ENCODE data around the gene SLC25A33. TPM values are rescaled to one million over a fixed set of nuclear protein-coding genes. Genes with fewer than 3 reads are reported as not detected.

The SLC25A33 gene
- total and polyA plus RNA-seq, 7 experiments from 2014 or later, result 2.5 to 8.0 (median 5.3) TPM

GRCh38 chr1:9605946-9606455 is 66.7 kb downstream of the SLC25A33 start:
- POLR2A ChIA-PET, result no interaction called here
- intact Hi-C loops (cut with micrococcal nuclease), result no loop called here
- H3K4me1 ChIP-seq (ENCODE audit: control insufficient read depth in 2 of 2, insufficient read depth in 2 of 2, low read length in 2 of 2), result no peaks in the 10 kb centered on the region
- CTCF ChIA-PET, result no interaction called here
- ATAC-seq (no peak), DNase-seq (no peak)
- no peaks in the 10 kb centered on the region for H3K9me3 ChIP-seq (ENCODE audit: control insufficient read depth in 2 of 3, low read length in 3 of 3)
- no peaks in the 10 kb centered on the region for H3K4me1 Mint-ChIP-seq
- H3K27ac Mint-ChIP-seq, result no peak overlapping the region
- no peak overlapping the region for H3K4me3 Mint-ChIP-seq
- no peak overlapping the region for H3K4me3 ChIP-seq (ENCODE audit: low read length)
- H3K27me3 Mint-ChIP-seq, result no peaks in the 10 kb centered on the region
- peaks cover 0 to 11% (median 0%) of the 10 kb centered on the region in 5 donors for H3K36me3 Mint-ChIP-seq
- H3K27me3 ChIP-seq (ENCODE audit: control insufficient read depth in 2 of 2, insufficient read depth in 2 of 2, low read length in 2 of 2), result no peaks in the 10 kb centered on the region
- H3K27ac ChIP-seq (ENCODE audit: low read depth, low read length), result no peak overlapping the region
- H3K36me3 ChIP-seq (ENCODE audit: control insufficient read depth in 2 of 3, insufficient read depth in 3 of 3, low read length in 3 of 3), result peaks cover 0 to 62% (median 0%) of the 10 kb centered on the region in 3 experiments
- no peaks in the 10 kb centered on the region for H3K9me3 Mint-ChIP-seq

- no peaks in the 10 kb centered on the region for H3K27me3 Mint-ChIP-seq
- no peaks in the 10 kb centered on the region for H3K27me3 ChIP-seq (ENCODE audit: control insufficient read depth in 2 of 2, insufficient read depth in 2 of 2, low read length in 2 of 2)
- DNase-seq (no peak), ATAC-seq (no peak)
- no peak overlapping the region for H3K4me3 Mint-ChIP-seq
- intact Hi-C loops (cut with micrococcal nuclease), result no loop called here
- H3K36me3 ChIP-seq (ENCODE audit: control insufficient read depth in 2 of 3, insufficient read depth in 3 of 3, low read length in 3 of 3), result peaks cover 0 to 57% (median 0%) of the 10 kb centered on the region in 3 experiments
- no peaks in the 10 kb centered on the region for H3K9me3 ChIP-seq (ENCODE audit: control insufficient read depth in 2 of 3, low read length in 3 of 3)
- ChIA-PET POLR2A (no interaction called here), CTCF (no interaction called here)
- no peaks in the 10 kb centered on the region for H3K9me3 Mint-ChIP-seq
- H3K4me1 ChIP-seq (ENCODE audit: control insufficient read depth in 2 of 2, insufficient read depth in 2 of 2, low read length in 2 of 2), result no peaks in the 10 kb centered on the region
- no peak overlapping the region for H3K27ac Mint-ChIP-seq
- no peak overlapping the region for H3K27ac ChIP-seq (ENCODE audit: low read depth, low read length)
- H3K4me3 ChIP-seq (ENCODE audit: low read length), result no peak overlapping the region
- peaks cover 0 to 11% (median 0%) of the 10 kb centered on the region in 5 donors for H3K36me3 Mint-ChIP-seq
- H3K4me1 Mint-ChIP-seq, result no peaks in the 10 kb centered on the region
Observed at GRCh38 chr1:9606458-9606857, 67.2 kb downstream of the SLC25A33 start.

GRCh38 chr1:9606948-9607347 is 67.7 kb downstream of the SLC25A33 start:
- Histone ChIP-seq H3K9me3 (ENCODE audit: control insufficient read depth in 2 of 3, low read length in 3 of 3) (no peaks in the 10 kb centered on the region), H3K36me3 (ENCODE audit: control insufficient read depth in 2 of 3, insufficient read depth in 3 of 3, low read length in 3 of 3) (peaks cover 0 to 56% (median 0%) of the 10 kb centered on the region in 3 experiments), H3K4me1 (ENCODE audit: control insufficient read depth in 2 of 2, insufficient read depth in 2 of 2, low read length in 2 of 2) (no peaks in the 10 kb centered on the region), H3K27me3 (ENCODE audit: control insufficient read depth in 2 of 2, insufficient read depth in 2 of 2, low read length in 2 of 2) (no peaks in the 10 kb centered on the region), H3K4me3 (ENCODE audit: low read length) (no peak overlapping the region), H3K27ac (ENCODE audit: low read depth, low read length) (no peak overlapping the region)
- no peak for ATAC-seq
- H3K27ac Mint-ChIP-seq, result no peak overlapping the region
- intact Hi-C loops (cut with micrococcal nuclease), result no loop called here
- no peaks in the 10 kb centered on the region for H3K4me1 Mint-ChIP-seq
- H3K4me3 Mint-ChIP-seq, result no peak overlapping the region
- no peaks in the 10 kb centered on the region for H3K9me3 Mint-ChIP-seq
- POLR2A ChIA-PET, result no interaction called here
- H3K36me3 Mint-ChIP-seq, result peaks cover 0 to 11% (median 0%) of the 10 kb centered on the region in 5 donors
- DNase-seq, result no peak
- CTCF ChIA-PET, result interaction anchor here (1.1 kb wide), 1 partner anchor 17 kb away, joined by 3 read pairs; no protein-coding TSS in a partner anchor
- no peaks in the 10 kb centered on the region for H3K27me3 Mint-ChIP-seq

- no peaks in the 10 kb centered on the region for H3K9me3 Mint-ChIP-seq
- POLR2A ChIA-PET, result no interaction called here
Observed at GRCh38 chr1:9607352-9607751, 68.1 kb downstream of the SLC25A33 start.

GRCh38 chr1:9609998-9610397 is 70.7 kb downstream of the SLC25A33 start:
- ChIA-PET CTCF (no interaction called here), POLR2A (no interaction called here)
- Mint-ChIP-seq H3K27me3 (no peaks in the 10 kb centered on the region), H3K4me3 (no peak overlapping the region), H3K4me1 (no peaks in the 10 kb centered on the region), H3K36me3 (peaks cover 0 to 6% (median 0%) of the 10 kb centered on the region in 5 donors), H3K9me3 (no peaks in the 10 kb centered on the region), H3K27ac (no peak overlapping the region)
- ATAC-seq (no peak), DNase-seq (no peak)
- no peak overlapping the region for H3K27ac ChIP-seq (ENCODE audit: low read depth, low read length)
- intact Hi-C loops (cut with micrococcal nuclease), result no loop called here
- H3K9me3 ChIP-seq (ENCODE audit: control insufficient read depth in 2 of 3, low read length in 3 of 3), result no peaks in the 10 kb centered on the region
- H3K27me3 ChIP-seq (ENCODE audit: control insufficient read depth in 2 of 2, insufficient read depth in 2 of 2, low read length in 2 of 2), result no peaks in the 10 kb centered on the region
- H3K4me1 ChIP-seq (ENCODE audit: control insufficient read depth in 2 of 2, insufficient read depth in 2 of 2, low read length in 2 of 2), result no peaks in the 10 kb centered on the region
- peaks cover 0 to 47% (median 0%) of the 10 kb centered on the region in 3 experiments for H3K36me3 ChIP-seq (ENCODE audit: control insufficient read depth in 2 of 3, insufficient read depth in 3 of 3, low read length in 3 of 3)
- no peak overlapping the region for H3K4me3 ChIP-seq (ENCODE audit: low read length)

More at GRCh38 chr1:9607352-9607751, 68.1 kb downstream of the SLC25A33 start:
- intact Hi-C loops (cut with micrococcal nuclease), result no loop called here
- Histone ChIP-seq H3K27me3 (ENCODE audit: control insufficient read depth in 2 of 2, insufficient read depth in 2 of 2, low read length in 2 of 2) (no peaks in the 10 kb centered on the region), H3K36me3 (ENCODE audit: control insufficient read depth in 2 of 3, insufficient read depth in 3 of 3, low read length in 3 of 3) (peaks cover 0 to 56% (median 0%) of the 10 kb centered on the region in 3 experiments), H3K27ac (ENCODE audit: low read depth, low read length) (no peak overlapping the region), H3K4me3 (ENCODE audit: low read length) (no peak overlapping the region), H3K9me3 (ENCODE audit: control insufficient read depth in 2 of 3, low read length in 3 of 3) (no peaks in the 10 kb centered on the region), H3K4me1 (ENCODE audit: control insufficient read depth in 2 of 2, insufficient read depth in 2 of 2, low read length in 2 of 2) (no peaks in the 10 kb centered on the region)
- Mint-ChIP-seq H3K27ac (no peak overlapping the region), H3K4me3 (no peak overlapping the region), H3K27me3 (no peaks in the 10 kb centered on the region), H3K36me3 (peaks cover 0 to 11% (median 0%) of the 10 kb centered on the region in 5 donors), H3K4me1 (no peaks in the 10 kb centered on the region)
- ATAC-seq, result no peak
- CTCF ChIA-PET, result interaction anchor here (1.1 kb wide), 1 partner anchor 18 kb away, joined by 3 read pairs; no protein-coding TSS in a partner anchor
- no peak for DNase-seq

GRCh38 chr1:9610548-9610947 is 71.3 kb downstream of the SLC25A33 start:
- Mint-ChIP-seq H3K9me3 (no peaks in the 10 kb centered on the region), H3K27me3 (no peaks in the 10 kb centered on the region), H3K4me1 (peaks cover 0 to under 1% (median 0%) of the 10 kb centered on the region in 7 donors), H3K36me3 (peaks cover 0 to 3% (median 0%) of the 10 kb centered on the region in 5 donors), H3K4me3 (no peak overlapping the region), H3K27ac (no peak overlapping the region)
- Histone ChIP-seq H3K9me3 (ENCODE audit: control insufficient read depth in 2 of 3, low read length in 3 of 3) (no peaks in the 10 kb centered on the region), H3K27ac (ENCODE audit: low read depth, low read length) (no peak overlapping the region), H3K4me3 (ENCODE audit: low read length) (no peak overlapping the region), H3K36me3 (ENCODE audit: control insufficient read depth in 2 of 3, insufficient read depth in 3 of 3, low read length in 3 of 3) (peaks cover 0 to 47% (median 0%) of the 10 kb centered on the region in 3 experiments), H3K4me1 (ENCODE audit: control insufficient read depth in 2 of 2, insufficient read depth in 2 of 2, low read length in 2 of 2) (no peaks in the 10 kb centered on the region), H3K27me3 (ENCODE audit: control insufficient read depth in 2 of 2, insufficient read depth in 2 of 2, low read length in 2 of 2) (no peaks in the 10 kb centered on the region)
- ChIA-PET POLR2A (no interaction called here), CTCF (no interaction called here)
- ATAC-seq, result no peak
- no peak for DNase-seq
- intact Hi-C loops (cut with micrococcal nuclease), result no loop called here

- DNase-seq, result no peak
Observed at GRCh38 chr1:9611716-9612115, 72.5 kb downstream of the SLC25A33 start.

More at GRCh38 chr1:9611716-9612115, 72.5 kb downstream of the SLC25A33 start:
- peaks cover 0 to 47% (median 0%) of the 10 kb centered on the region in 3 experiments for H3K36me3 ChIP-seq (ENCODE audit: control insufficient read depth in 2 of 3, insufficient read depth in 3 of 3, low read length in 3 of 3)
- H3K27ac ChIP-seq (ENCODE audit: low read depth, low read length), result no peak overlapping the region
- H3K9me3 Mint-ChIP-seq, result no peaks in the 10 kb centered on the region
- H3K27me3 Mint-ChIP-seq, result no peaks in the 10 kb centered on the region
- H3K4me1 ChIP-seq (ENCODE audit: control insufficient read depth in 2 of 2, insufficient read depth in 2 of 2, low read length in 2 of 2), result no peaks in the 10 kb centered on the region
- H3K4me3 ChIP-seq (ENCODE audit: low read length), result no peak overlapping the region
- no peak for ATAC-seq
- ChIA-PET POLR2A (no interaction called here), CTCF (no interaction called here)
- H3K4me1 Mint-ChIP-seq, result peaks cover 0 to 2% (median 0%) of the 10 kb centered on the region in 7 donors
- H3K9me3 ChIP-seq (ENCODE audit: control insufficient read depth in 2 of 3, low read length in 3 of 3), result no peaks in the 10 kb centered on the region
- no peaks in the 10 kb centered on the region for H3K27me3 ChIP-seq (ENCODE audit: control insufficient read depth in 2 of 2, insufficient read depth in 2 of 2, low read length in 2 of 2)
- H3K36me3 Mint-ChIP-seq, result peaks cover 0 to 3% (median 0%) of the 10 kb centered on the region in 5 donors
- H3K27ac Mint-ChIP-seq, result no peak overlapping the region
- no peak overlapping the region for H3K4me3 Mint-ChIP-seq
- intact Hi-C loops (cut with micrococcal nuclease), result no loop called here

Measured in naive thymus-derived CD4-positive, alpha-beta T cell (primary cell).